KMS-11 (cell line): ENCODE results near the gene HSF2BP.
"Not testable (repeated sequence)": the region's sequence is repeated elsewhere in the genome, so short reads cannot be mapped to it uniquely, and the experiment has no call there.

Experiments used
- H2AFZ ChIP-seq: fragments of 200-600 bp; sonication (generic); 2 replicates; pipeline ENCODE4 v1.6.1; 2016; ENCODE audit warnings: antibody characterized with exemption, mixed run types, low read depth
- H3K27ac ChIP-seq: fragments of 200-600 bp; sonication (generic); 2 replicates; pipeline ENCODE4 v1.6.1; 2016; ENCODE audit warnings: mild to moderate bottlenecking, mixed run types
- H3K27me3 ChIP-seq: fragments of 200-600 bp; sonication (generic); 2 replicates; pipeline ENCODE4 v1.6.1; 2017; ENCODE audit warnings: mild to moderate bottlenecking, low read depth, mixed run types, moderate library complexity; ENCODE audit not compliant: insufficient read depth
- H3K36me3 ChIP-seq: fragments of 200-600 bp; sonication (generic); 2 replicates; pipeline ENCODE4 v1.6.1; 2017; ENCODE audit warnings: mild to moderate bottlenecking, mixed run types; ENCODE audit not compliant: insufficient read depth
- H3K4me1 ChIP-seq: fragments of 200-600 bp; sonication (generic); 2 replicates; pipeline ENCODE4 v1.6.1; 2016; ENCODE audit warnings: mild to moderate bottlenecking, low read depth, mixed run types; ENCODE audit not compliant: poor library complexity, severe bottlenecking
- H3K4me2 ChIP-seq: fragments of 200-600 bp; sonication (generic); 2 replicates; pipeline ENCODE4 v1.7.0; 2016; ENCODE audit warnings: mild to moderate bottlenecking, mixed run types
- H3K4me3 ChIP-seq: fragments of 200-600 bp; sonication (generic); IDR thresholded peaks from 2 replicates; pipeline ENCODE4 v1.6.1; 2017; ENCODE audit warnings: low read depth, low read length, mixed read lengths; ENCODE audit not compliant: insufficient read depth
- H3K79me2 ChIP-seq: fragments of 200-600 bp; sonication (generic); 2 replicates; pipeline ENCODE4 v1.6.1; 2016; ENCODE audit warnings: low read depth, mixed run types; ENCODE audit not compliant: insufficient read depth
- H3K9ac ChIP-seq: fragments of 200-600 bp; sonication (generic); 2 replicates; pipeline ENCODE4 v1.6.1; 2016; ENCODE audit warnings: mild to moderate bottlenecking, mixed run types
- H4K20me1 ChIP-seq: fragments of 200-600 bp; sonication (generic); 2 replicates; pipeline ENCODE4 v1.6.1; 2016; ENCODE audit warnings: mild to moderate bottlenecking, mixed run types; ENCODE audit not compliant: insufficient read depth
- TF ChIP-seq, protein P1 (sequence below): fragments of 200-600 bp; sonication (generic); conservative IDR thresholded peaks from 2 replicates; pipeline ENCODE4 v1.6.1; 2017; ENCODE audit warnings: low read depth, mild to moderate bottlenecking, antibody characterized with exemption, low read length, moderate library complexity, mixed read lengths

The HSF2BP gene

DNA sequence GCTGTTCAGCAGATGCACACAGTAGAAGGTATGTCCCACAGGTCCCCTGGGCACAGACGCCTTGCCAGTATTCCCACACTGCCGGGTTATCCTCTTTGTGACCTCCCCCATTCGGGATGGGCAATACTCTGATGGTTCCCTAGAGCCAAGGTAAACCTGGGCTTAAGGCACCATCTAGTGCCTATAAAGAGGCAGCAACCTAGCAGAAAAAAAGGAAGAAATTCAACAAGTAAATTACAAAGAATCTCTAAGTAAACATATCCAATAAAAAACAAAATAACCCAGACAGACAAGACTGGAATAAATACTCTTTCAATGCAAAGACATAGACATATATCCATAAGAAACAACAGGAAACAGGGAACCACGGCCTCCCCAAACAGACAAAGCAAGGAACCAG, 39.4 kb downstream of the HSF2BP start:
- H3K4me2 ChIP-seq: no peak overlapping the region
- H2AFZ ChIP-seq: no peak overlapping the region
- TF ChIP-seq, protein P1, sequence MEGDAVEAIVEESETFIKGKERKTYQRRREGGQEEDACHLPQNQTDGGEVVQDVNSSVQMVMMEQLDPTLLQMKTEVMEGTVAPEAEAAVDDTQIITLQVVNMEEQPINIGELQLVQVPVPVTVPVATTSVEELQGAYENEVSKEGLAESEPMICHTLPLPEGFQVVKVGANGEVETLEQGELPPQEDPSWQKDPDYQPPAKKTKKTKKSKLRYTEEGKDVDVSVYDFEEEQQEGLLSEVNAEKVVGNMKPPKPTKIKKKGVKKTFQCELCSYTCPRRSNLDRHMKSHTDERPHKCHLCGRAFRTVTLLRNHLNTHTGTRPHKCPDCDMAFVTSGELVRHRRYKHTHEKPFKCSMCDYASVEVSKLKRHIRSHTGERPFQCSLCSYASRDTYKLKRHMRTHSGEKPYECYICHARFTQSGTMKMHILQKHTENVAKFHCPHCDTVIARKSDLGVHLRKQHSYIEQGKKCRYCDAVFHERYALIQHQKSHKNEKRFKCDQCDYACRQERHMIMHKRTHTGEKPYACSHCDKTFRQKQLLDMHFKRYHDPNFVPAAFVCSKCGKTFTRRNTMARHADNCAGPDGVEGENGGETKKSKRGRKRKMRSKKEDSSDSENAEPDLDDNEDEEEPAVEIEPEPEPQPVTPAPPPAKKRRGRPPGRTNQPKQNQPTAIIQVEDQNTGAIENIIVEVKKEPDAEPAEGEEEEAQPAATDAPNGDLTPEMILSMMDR: no peak
- peaks cover 9% of the 10 kb centered on the region for H3K4me1 ChIP-seq
- H3K27ac ChIP-seq: no peak overlapping the region
- no peaks in the 10 kb centered on the region for H3K79me2 ChIP-seq
- no peak overlapping the region for H3K9ac ChIP-seq
- H3K4me3 ChIP-seq: no peak overlapping the region
- no peaks in the 10 kb centered on the region for H4K20me1 ChIP-seq
- H3K27me3 ChIP-seq: no peaks in the 10 kb centered on the region
- no peaks in the 10 kb centered on the region for H3K36me3 ChIP-seq

DNA sequence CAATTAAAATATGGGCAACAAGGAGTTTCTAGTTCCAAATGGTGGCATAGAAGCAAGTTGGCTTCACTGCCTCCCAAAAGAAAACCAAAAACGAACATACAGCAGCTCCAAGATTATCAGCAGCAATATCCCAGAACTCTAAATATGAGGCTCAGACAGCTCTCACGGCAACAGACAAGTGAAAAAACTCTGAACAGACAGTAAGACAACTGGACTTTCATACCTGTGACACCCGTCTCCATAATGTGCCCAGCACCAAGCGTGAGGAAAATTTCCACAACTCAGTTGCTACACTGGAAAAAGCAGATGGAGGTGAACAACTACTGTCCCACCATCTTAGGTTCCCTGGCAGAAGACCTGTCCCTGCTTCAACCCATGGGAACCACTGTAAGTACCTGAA, 39.9 kb downstream of the HSF2BP start:
- H3K27ac ChIP-seq: no peak overlapping the region
- no peaks in the 10 kb centered on the region for H4K20me1 ChIP-seq
- no peaks in the 10 kb centered on the region for H3K79me2 ChIP-seq
- H3K4me2 ChIP-seq: no peak overlapping the region
- TF ChIP-seq, protein P1: no peak
- no peak overlapping the region for H3K9ac ChIP-seq
- H3K36me3 ChIP-seq: no peaks in the 10 kb centered on the region
- H3K27me3 ChIP-seq: no peaks in the 10 kb centered on the region
- no peak overlapping the region for H2AFZ ChIP-seq
- H3K4me3 ChIP-seq: no peak overlapping the region
- H3K4me1 ChIP-seq: peaks cover 14% of the 10 kb centered on the region

DNA sequence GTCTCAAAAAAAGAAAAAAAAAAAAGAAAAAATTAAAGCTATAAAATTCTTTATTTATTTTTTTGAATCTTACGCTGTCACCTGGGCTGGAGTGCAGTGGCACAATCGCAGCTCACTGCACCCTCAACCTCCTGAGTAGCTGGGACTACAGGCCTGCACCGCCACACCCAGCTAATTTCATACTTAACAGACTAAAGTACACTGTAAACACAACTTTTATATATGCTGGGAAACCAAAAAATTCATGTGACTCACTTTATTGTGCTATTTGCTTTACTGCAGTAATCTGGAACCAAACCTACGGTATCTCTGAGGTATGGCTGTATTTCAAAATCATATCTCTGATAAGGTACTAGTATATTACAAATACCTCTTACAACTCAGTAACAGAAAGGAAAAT, 40.3 kb downstream of the HSF2BP start:
- peaks cover 19% of the 10 kb centered on the region for H3K4me1 ChIP-seq
- no peak overlapping the region for H2AFZ ChIP-seq
- H3K4me2 ChIP-seq: no peak overlapping the region
- no peak overlapping the region for H3K27ac ChIP-seq
- H3K4me3 ChIP-seq: no peak overlapping the region
- H3K36me3 ChIP-seq: no peaks in the 10 kb centered on the region
- no peak overlapping the region for H3K9ac ChIP-seq
- H3K27me3 ChIP-seq: no peaks in the 10 kb centered on the region
- no peaks in the 10 kb centered on the region for H3K79me2 ChIP-seq
- TF ChIP-seq, protein P1: no peak
- no peaks in the 10 kb centered on the region for H4K20me1 ChIP-seq

DNA sequence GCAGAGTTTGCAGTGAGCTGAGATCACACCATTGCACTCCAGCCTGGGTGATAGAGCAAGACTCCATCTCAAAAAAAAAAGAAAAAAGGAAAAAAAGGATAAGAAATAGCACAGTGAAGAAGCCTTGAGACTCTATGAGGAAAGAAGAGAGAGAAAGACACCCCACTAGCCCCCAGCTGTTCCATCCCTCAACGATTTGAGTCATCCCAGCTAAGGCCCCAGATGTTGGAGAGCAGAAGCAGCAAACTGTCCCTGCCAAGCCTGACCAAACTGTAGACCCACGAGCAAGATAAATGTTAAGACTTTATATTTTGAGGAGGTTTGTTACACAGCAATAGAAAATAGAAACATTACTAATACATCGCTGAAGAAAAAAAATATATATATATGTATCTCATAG, 42.4 kb downstream of the HSF2BP start:
- not testable (repeated sequence) for H3K4me2 ChIP-seq, H3K79me2 ChIP-seq, H2AFZ ChIP-seq

DNA sequence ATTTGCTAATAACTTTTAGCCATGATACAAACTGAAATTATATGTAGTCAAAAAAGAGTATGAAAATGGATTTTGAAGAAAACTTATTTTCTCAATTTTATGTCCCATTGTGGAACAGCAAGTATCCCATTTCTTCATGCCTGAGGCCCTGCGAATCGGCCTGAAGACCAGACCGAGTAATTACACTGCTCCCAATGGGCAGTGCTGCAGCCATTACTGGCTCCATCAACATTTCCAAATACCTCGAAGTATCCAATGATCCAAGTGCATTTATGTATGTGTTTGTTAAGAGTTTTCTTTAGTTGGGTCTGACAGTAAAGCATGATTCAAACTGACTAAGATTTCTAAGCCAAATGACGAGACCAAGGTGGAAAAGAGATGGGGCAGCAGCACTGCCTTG, 44.4 kb downstream of the HSF2BP start:
- Histone ChIP-seq H3K79me2 (no peaks in the 10 kb centered on the region), H3K4me3 (no peak overlapping the region), H3K4me2 (peak overlapping the region; percentile 48), H4K20me1 (no peaks in the 10 kb centered on the region), H2AFZ (no peak overlapping the region), H3K9ac (no peak overlapping the region), H3K36me3 (no peaks in the 10 kb centered on the region), H3K4me1 (peaks cover 45% of the 10 kb centered on the region), H3K27ac (peak overlapping the region; percentile 78; the same call in 1 of the 2 replicates), H3K27me3 (no peaks in the 10 kb centered on the region)
- TF ChIP-seq, protein P1: no peak

More for the DNA sequence above, 42.4 kb downstream of the HSF2BP start:
- not testable (repeated sequence) for H3K27me3 ChIP-seq, H3K4me3 ChIP-seq, H3K36me3 ChIP-seq, H3K9ac ChIP-seq, H4K20me1 ChIP-seq, H3K27ac ChIP-seq
- peaks cover 37% of the 10 kb centered on the region for H3K4me1 ChIP-seq
